HG02642 (cell line): ENCODE measurements around the gene MAP4K5.
A peak's percentile ranks its signal among the peaks of the same experiment; 100 is the strongest.
"Not testable (repeated sequence)": the region's sequence is repeated elsewhere in the genome, so short reads cannot be mapped to it uniquely, and the experiment has no call there.

Experiments used
- ATAC-seq: cut with Tn5 transposase; IDR thresholded peaks from one replicate; pipeline ENCODE4 v1.9.1; 2021; ENCODE audit warnings: mild to moderate bottlenecking; ENCODE audit not compliant: unreplicated experiment, poor library complexity

The MAP4K5 gene

GRCh38 chr14:50532502-50533240 is at the start of gene MAP4K5:
MAP4K5 (minus strand) TSS chr14:50532569; CDS start chr14:50532049, 520 bp downstream.
- peak; percentile 97 for ATAC-seq

- no peak for ATAC-seq
These were observed 46.1 kb upstream of the MAP4K5 start for GRCh38 chr14:50578433-50578832.

- ATAC-seq: no peak
These were observed 45.6 kb upstream of the MAP4K5 start for GRCh38 chr14:50577982-50578381.

- ATAC-seq: no peak
These were observed 43.4 kb upstream of the MAP4K5 start for GRCh38 chr14:50575769-50576168.

- no peak for ATAC-seq
These were observed 41.5 kb upstream of the MAP4K5 start for GRCh38 chr14:50573862-50574261.

GRCh38 chr14:50569714-50570274 is 37.4 kb upstream of the MAP4K5 start:
- no peak for ATAC-seq

- no peak for ATAC-seq
These were observed 30.5 kb upstream of the MAP4K5 start for GRCh38 chr14:50562841-50563240.

- ATAC-seq: no peak
These were observed 28.5 kb upstream of the MAP4K5 start for GRCh38 chr14:50560931-50561285.

- ATAC-seq: peak; percentile 64
These were observed 27.9 kb upstream of the MAP4K5 start, which contains the start of gene ATL1 for GRCh38 chr14:50559990-50560930. ATL1 (plus strand) TSS chr14:50560145; CDS start chr14:50560266, 121 bp downstream.

- not testable (repeated sequence) for ATAC-seq
These were observed 20.4 kb upstream of the MAP4K5 start for GRCh38 chr14:50552796-50553195.

- no peak for ATAC-seq
These were observed 19.5 kb upstream of the MAP4K5 start for GRCh38 chr14:50551877-50552276.

GRCh38 chr14:50550294-50550693 is 17.9 kb upstream of the MAP4K5 start:
- ATAC-seq: no peak

- ATAC-seq: no peak
These were observed 13.2 kb upstream of the MAP4K5 start for GRCh38 chr14:50545618-50546017.

GRCh38 chr14:50544911-50545310 is 12.5 kb upstream of the MAP4K5 start:
- no peak for ATAC-seq

- peak; percentile 71 for ATAC-seq
These were observed 10.6 kb upstream of the MAP4K5 start for GRCh38 chr14:50542941-50543418.

GRCh38 chr14:50541159-50541567 is 8.8 kb upstream of the MAP4K5 start:
- no peak for ATAC-seq

- no peak for ATAC-seq
These were observed 6.7 kb upstream of the MAP4K5 start for GRCh38 chr14:50539051-50539450.

- ATAC-seq: not testable (repeated sequence)
These were observed 5.7 kb upstream of the MAP4K5 start for GRCh38 chr14:50538034-50538433.

GRCh38 chr14:50534997-50535396 is 2.6 kb upstream of the MAP4K5 start:
- no peak for ATAC-seq

GRCh38 chr14:50534416-50534815 is 2.0 kb upstream of the MAP4K5 start:
- no peak for ATAC-seq

GRCh38 chr14:50533806-50534205 is 1.4 kb upstream of the MAP4K5 start:
- no peak for ATAC-seq
